ENCODE measurements around the gene KY.
"Not testable (repeated sequence)": the region's sequence is repeated elsewhere in the genome, so short reads cannot be mapped to it uniquely, and the experiment has no call there.

Gene KY

DNA sequence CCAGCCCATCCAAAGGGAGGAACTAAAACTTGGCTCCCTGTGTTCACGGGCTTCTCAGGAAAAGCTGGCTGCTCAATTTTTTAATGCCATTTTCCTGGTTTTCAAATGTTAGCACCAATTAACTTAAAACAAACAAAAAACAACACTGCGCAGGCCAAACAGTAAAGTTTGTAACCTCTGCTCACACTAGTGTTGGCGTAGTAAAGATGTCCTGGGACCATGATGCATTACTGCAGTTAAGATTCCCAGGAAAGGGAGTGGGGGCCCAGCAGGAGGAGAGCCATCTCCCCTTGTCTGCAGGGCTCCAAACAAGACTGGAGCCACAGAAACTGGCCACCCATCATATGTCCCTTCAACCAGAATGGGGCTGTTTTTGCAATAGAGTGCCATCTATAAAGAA lies 74.0 kb downstream of the KY start:
- no peaks in the 10 kb centered on the region for H3K9me3 ChIP-seq (ENCODE audit: control insufficient read depth, insufficient read depth, low read length)
- no peaks in the 10 kb centered on the region for H3K27me3 ChIP-seq (ENCODE audit: control insufficient read depth, insufficient read depth, low read length)
- H3K4me1 ChIP-seq (ENCODE audit: control insufficient read depth, insufficient read depth, low read length), result no peaks in the 10 kb centered on the region
- H3K9ac ChIP-seq (ENCODE audit: low read depth, low read length), result no peak overlapping the region
- H3K36me3 ChIP-seq (ENCODE audit: control insufficient read depth, insufficient read depth, low read length), result no peaks in the 10 kb centered on the region
- no peak overlapping the region for H3K4me3 ChIP-seq (ENCODE audit: low read depth, low read length)

GRCh38 chr3:134576426-134576825 lies 74.4 kb downstream of the KY start:
- Histone ChIP-seq H3K36me3 (ENCODE audit: control insufficient read depth, insufficient read depth, low read length) (no peaks in the 10 kb centered on the region), H3K27me3 (ENCODE audit: control insufficient read depth, insufficient read depth, low read length) (no peaks in the 10 kb centered on the region), H3K9ac (ENCODE audit: low read depth, low read length) (no peak overlapping the region), H3K4me3 (ENCODE audit: low read depth, low read length) (no peak overlapping the region), H3K9me3 (ENCODE audit: control insufficient read depth, insufficient read depth, low read length) (no peaks in the 10 kb centered on the region), H3K4me1 (ENCODE audit: control insufficient read depth, insufficient read depth, low read length) (no peaks in the 10 kb centered on the region)

GRCh38 chr3:134569899-134570298 lies 80.9 kb downstream of the KY start:
- H3K9me3 ChIP-seq (ENCODE audit: control insufficient read depth, insufficient read depth, low read length), result not testable (repeated sequence)

DNA sequence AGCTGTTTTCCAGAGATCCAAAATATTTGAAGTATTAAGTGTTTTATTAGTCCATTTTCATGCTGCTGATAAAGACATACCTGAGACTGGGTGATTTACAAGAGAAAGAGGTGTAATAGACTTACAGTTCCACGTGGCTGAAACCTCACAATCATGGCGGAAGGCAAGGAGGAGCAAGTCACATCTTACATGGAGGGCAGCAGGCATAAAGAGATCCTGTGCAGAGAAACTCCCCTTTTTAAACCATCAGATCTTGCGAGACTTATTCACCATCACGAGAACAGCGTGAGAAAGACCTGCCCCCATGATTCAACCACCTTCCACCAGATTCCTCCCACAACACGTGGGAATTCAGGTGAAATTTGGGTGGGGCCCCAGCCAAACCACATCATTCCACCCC lies 82.0 kb downstream of the KY start:
- Histone ChIP-seq H3K9ac (ENCODE audit: low read depth, low read length) (no peak overlapping the region), H3K4me1 (ENCODE audit: control insufficient read depth, insufficient read depth, low read length) (no peaks in the 10 kb centered on the region), H3K9me3 (ENCODE audit: control insufficient read depth, insufficient read depth, low read length) (no peaks in the 10 kb centered on the region), H3K36me3 (ENCODE audit: control insufficient read depth, insufficient read depth, low read length) (no peaks in the 10 kb centered on the region), H3K4me3 (ENCODE audit: low read depth, low read length) (no peak overlapping the region), H3K27me3 (ENCODE audit: control insufficient read depth, insufficient read depth, low read length) (no peaks in the 10 kb centered on the region)

More at GRCh38 chr3:134569899-134570298, 80.9 kb downstream of the KY start:
- not testable (repeated sequence) for H3K36me3 ChIP-seq (ENCODE audit: control insufficient read depth, insufficient read depth, low read length); H3K9ac ChIP-seq (ENCODE audit: low read depth, low read length); H3K27me3 ChIP-seq (ENCODE audit: control insufficient read depth, insufficient read depth, low read length); H3K4me1 ChIP-seq (ENCODE audit: control insufficient read depth, insufficient read depth, low read length); H3K4me3 ChIP-seq (ENCODE audit: low read depth, low read length)

DNA sequence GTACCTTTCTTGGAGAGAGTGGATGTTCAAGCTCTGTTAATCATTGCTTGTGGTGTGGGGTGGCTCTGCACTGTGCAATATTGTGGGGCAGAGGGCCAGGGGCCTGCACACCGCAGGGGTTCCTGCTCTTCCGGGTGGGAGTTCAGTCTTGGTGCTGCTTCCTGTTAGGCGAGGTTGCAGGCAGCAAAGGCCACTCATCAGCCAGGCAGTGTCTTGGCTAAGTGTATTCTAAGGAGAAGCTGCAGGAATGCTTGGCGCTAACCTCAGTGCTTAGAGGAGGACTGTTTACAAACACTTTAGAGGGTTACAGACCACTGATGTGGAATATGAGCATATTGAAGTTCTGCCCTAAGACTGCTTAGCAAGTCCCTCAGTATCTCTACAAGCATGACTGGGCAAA lies 83.2 kb downstream of the KY start:
- no peaks in the 10 kb centered on the region for H3K27me3 ChIP-seq (ENCODE audit: control insufficient read depth, insufficient read depth, low read length)
- no peak overlapping the region for H3K4me3 ChIP-seq (ENCODE audit: low read depth, low read length)
- no peaks in the 10 kb centered on the region for H3K36me3 ChIP-seq (ENCODE audit: control insufficient read depth, insufficient read depth, low read length)
- no peaks in the 10 kb centered on the region for H3K4me1 ChIP-seq (ENCODE audit: control insufficient read depth, insufficient read depth, low read length)
- no peak overlapping the region for H3K9ac ChIP-seq (ENCODE audit: low read depth, low read length)
- no peaks in the 10 kb centered on the region for H3K9me3 ChIP-seq (ENCODE audit: control insufficient read depth, insufficient read depth, low read length)

DNA sequence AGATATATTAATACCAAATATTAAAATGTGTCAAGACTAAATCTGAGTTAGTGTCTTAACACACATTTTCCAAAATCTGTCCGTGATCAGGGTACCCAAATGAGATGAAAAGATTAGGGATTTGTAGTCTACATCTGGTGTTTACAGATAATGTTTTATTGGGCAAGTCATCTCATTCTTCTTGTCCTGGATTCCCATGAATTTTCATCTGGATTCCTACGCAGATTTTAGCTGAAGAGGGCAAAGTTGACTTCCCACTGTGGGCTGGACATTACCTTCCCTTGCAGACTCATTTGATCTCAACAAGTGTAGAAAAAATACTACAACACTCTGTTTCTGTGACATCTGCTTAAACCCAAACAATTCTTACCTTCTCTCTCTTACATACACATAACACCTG lies 85.8 kb downstream of the KY start:
- no peaks in the 10 kb centered on the region for H3K36me3 ChIP-seq (ENCODE audit: control insufficient read depth, insufficient read depth, low read length)

DNA sequence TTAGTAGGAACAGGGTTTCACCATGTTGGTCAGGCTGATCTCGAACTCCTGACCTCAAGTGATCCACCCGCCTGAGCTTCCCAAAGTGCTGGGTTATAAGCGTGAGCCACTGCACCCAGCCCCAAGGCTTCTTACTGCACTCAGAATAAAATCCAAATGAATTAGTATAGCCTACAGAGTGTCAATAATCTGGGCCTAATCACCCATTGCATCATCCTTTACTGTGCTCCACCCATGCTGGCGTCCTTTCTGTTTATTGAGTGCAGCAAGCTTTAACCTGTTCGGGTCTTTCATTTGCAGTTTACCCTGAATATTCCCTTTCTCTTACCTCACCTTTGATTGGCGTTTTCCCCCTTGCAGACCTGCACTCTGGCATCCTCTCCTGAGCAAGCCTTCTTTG lies 87.2 kb downstream of the KY start:
- H3K4me1 ChIP-seq (ENCODE audit: control insufficient read depth, insufficient read depth, low read length), result no peaks in the 10 kb centered on the region
- H3K36me3 ChIP-seq (ENCODE audit: control insufficient read depth, insufficient read depth, low read length), result no peaks in the 10 kb centered on the region
- H3K27me3 ChIP-seq (ENCODE audit: control insufficient read depth, insufficient read depth, low read length), result no peaks in the 10 kb centered on the region
- no peak overlapping the region for H3K4me3 ChIP-seq (ENCODE audit: low read depth, low read length)
- H3K9me3 ChIP-seq (ENCODE audit: control insufficient read depth, insufficient read depth, low read length), result no peaks in the 10 kb centered on the region
- H3K9ac ChIP-seq (ENCODE audit: low read depth, low read length), result no peak overlapping the region

More for the DNA sequence above, 85.8 kb downstream of the KY start:
- Histone ChIP-seq H3K9ac (ENCODE audit: low read depth, low read length) (no peak overlapping the region), H3K27me3 (ENCODE audit: control insufficient read depth, insufficient read depth, low read length) (no peaks in the 10 kb centered on the region), H3K9me3 (ENCODE audit: control insufficient read depth, insufficient read depth, low read length) (no peaks in the 10 kb centered on the region), H3K4me3 (ENCODE audit: low read depth, low read length) (no peak overlapping the region), H3K4me1 (ENCODE audit: control insufficient read depth, insufficient read depth, low read length) (no peaks in the 10 kb centered on the region)

DNA sequence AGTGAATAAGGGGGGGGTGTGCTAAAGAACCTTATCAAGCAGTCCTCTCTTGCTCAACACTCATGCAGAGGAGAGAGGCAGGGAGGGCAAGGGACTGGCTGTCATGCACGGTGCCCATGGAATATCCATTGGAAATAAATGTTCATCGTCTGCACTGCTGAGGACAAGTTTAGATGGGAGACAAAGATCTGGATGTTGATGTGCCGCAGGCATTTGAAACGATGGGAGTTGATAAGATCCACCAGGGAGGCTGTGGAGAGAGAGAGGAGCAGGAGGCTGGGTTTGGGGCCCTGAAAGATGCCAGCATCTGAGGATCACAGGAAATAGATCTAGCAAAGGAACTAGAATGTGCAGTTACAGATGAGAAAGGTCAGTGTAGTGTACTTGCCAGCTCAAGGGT lies 88.8 kb downstream of the KY start:
- Histone ChIP-seq H3K4me3 (ENCODE audit: low read depth, low read length) (no peak overlapping the region), H3K27me3 (ENCODE audit: control insufficient read depth, insufficient read depth, low read length) (no peaks in the 10 kb centered on the region), H3K9me3 (ENCODE audit: control insufficient read depth, insufficient read depth, low read length) (no peaks in the 10 kb centered on the region), H3K9ac (ENCODE audit: low read depth, low read length) (no peak overlapping the region), H3K36me3 (ENCODE audit: control insufficient read depth, insufficient read depth, low read length) (no peaks in the 10 kb centered on the region), H3K4me1 (ENCODE audit: control insufficient read depth, insufficient read depth, low read length) (no peaks in the 10 kb centered on the region)

DNA sequence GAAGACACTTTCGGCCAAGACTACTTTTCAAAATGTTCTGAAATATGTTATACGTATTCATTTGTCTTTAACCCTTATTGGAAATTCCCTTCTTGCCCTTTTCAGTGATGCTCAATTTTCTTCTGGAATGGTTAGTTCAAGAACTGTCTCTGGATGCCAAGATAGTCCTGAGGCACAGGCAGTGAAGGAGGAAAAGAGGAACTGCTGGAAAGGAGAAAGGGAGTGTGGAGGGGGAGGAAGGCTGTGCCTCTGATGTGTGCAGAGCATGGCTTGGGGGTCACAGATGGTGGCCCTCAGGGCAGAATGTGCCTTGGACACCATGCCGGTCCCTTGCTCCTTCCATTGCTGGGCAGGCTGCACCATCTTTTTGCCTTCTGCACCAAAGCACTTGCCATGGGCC lies 91.2 kb downstream of the KY start:
- Histone ChIP-seq H3K9me3 (ENCODE audit: control insufficient read depth, insufficient read depth, low read length) (no peaks in the 10 kb centered on the region), H3K4me1 (ENCODE audit: control insufficient read depth, insufficient read depth, low read length) (no peaks in the 10 kb centered on the region), H3K4me3 (ENCODE audit: low read depth, low read length) (no peak overlapping the region), H3K36me3 (ENCODE audit: control insufficient read depth, insufficient read depth, low read length) (no peaks in the 10 kb centered on the region), H3K27me3 (ENCODE audit: control insufficient read depth, insufficient read depth, low read length) (no peaks in the 10 kb centered on the region), H3K9ac (ENCODE audit: low read depth, low read length) (no peak overlapping the region)

All from iPS-15b (cell line).